ENCODE data around the gene C7. TPM values are rescaled to one million over a fixed set of nuclear protein-coding genes. Genes with fewer than 3 reads are reported as not detected.

The C7 gene
- total RNA-seq, 1 donor from 2014 or later = 0.33 TPM

DNA sequence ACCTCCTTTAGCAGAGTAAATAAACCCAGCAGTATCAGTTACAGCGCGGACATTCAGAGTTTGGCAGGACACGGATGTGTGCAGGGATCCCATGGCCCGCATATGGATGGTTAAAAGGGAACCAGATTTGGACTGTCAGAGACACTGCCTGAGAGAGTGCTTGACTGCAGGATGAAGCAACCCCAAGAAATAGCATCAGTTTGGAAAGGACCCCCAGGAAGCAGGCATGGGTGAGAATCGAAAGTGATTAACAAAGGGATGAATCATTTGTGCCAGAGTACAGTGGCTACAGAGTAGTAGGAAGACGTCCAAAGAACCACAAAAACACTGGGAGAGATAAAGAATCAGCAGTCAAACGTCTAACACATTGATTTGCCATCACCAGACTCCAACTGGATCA, 5.5 kb downstream of the C7 start:
- no peaks in the 10 kb centered on the region for H3K27me3 Mint-ChIP-seq (ENCODE audit: low read depth)
- H3K36me3 Mint-ChIP-seq (ENCODE audit: low read depth) = no peaks in the 10 kb centered on the region
- H3K4me1 Mint-ChIP-seq = no peaks in the 10 kb centered on the region
- H3K4me3 Mint-ChIP-seq = no peak overlapping the region
- no peaks in the 10 kb centered on the region for H3K9me3 Mint-ChIP-seq
- H3K27ac Mint-ChIP-seq (ENCODE audit: unreplicated experiment) = no peak overlapping the region
- DNase-seq (ENCODE audit: low read depth, low spot score) = no peak
- TF ChIP-seq, protein P1, sequence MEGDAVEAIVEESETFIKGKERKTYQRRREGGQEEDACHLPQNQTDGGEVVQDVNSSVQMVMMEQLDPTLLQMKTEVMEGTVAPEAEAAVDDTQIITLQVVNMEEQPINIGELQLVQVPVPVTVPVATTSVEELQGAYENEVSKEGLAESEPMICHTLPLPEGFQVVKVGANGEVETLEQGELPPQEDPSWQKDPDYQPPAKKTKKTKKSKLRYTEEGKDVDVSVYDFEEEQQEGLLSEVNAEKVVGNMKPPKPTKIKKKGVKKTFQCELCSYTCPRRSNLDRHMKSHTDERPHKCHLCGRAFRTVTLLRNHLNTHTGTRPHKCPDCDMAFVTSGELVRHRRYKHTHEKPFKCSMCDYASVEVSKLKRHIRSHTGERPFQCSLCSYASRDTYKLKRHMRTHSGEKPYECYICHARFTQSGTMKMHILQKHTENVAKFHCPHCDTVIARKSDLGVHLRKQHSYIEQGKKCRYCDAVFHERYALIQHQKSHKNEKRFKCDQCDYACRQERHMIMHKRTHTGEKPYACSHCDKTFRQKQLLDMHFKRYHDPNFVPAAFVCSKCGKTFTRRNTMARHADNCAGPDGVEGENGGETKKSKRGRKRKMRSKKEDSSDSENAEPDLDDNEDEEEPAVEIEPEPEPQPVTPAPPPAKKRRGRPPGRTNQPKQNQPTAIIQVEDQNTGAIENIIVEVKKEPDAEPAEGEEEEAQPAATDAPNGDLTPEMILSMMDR (conservative IDR thresholded peaks at IDR 0.05) = no peak

DNA sequence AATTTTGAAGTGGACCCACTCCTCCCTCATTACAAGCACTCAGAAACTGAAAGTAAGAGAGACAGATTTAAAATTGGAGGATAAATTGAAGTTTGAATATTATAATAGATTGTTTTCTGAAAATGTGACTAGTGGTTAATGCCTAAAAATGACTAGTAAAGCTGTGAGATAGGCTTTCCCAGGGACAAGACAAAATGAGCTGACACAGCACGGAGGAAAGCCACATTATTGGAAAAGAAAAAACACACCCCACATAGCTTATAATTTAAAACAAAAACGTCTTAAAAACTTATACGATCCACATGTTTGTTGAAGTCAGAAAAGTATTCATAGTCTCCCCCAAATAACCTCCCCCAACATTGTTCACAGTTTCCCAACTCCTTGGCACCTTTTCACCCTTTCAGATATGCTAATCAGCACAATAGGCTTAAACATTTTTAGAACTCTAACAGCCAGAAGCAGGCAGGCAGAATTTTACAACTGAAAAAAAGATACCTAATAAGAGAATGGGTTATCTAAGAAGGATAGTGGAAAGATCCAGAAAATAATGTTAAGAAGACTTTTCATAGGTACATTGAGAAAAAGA, 6.1 kb downstream of the C7 start:
- Mint-ChIP-seq H3K27ac (ENCODE audit: unreplicated experiment) (no peak overlapping the region), H3K36me3 (ENCODE audit: low read depth) (no peaks in the 10 kb centered on the region), H3K4me3 (no peak overlapping the region), H3K9me3 (no peaks in the 10 kb centered on the region), H3K27me3 (ENCODE audit: low read depth) (no peaks in the 10 kb centered on the region), H3K4me1 (no peaks in the 10 kb centered on the region)
- no peak for DNase-seq (ENCODE audit: low read depth, low spot score)
- TF ChIP-seq, protein P1 (conservative IDR thresholded peaks at IDR 0.05) = no peak

DNA sequence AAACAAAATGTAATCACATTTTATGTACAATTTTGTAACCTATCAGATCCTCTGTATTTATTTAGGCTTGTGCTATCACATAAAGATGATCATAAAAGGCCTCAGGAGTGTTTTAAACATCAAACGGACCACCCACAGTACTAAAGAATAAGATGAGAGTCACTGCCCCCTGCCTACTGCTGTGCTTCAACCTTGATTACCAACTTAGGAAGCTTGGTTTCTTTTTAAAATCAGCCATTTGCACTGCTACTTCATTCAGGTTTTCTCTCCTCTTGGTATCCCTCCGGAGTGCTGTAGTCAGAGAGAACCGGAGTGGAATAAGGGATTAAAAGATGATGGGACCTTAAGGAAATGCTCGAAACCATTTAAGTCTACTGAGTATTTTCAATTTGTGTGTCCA, 6.9 kb downstream of the C7 start:
- TF ChIP-seq, protein P1 (conservative IDR thresholded peaks at IDR 0.05) = no peak
- Mint-ChIP-seq H3K27me3 (ENCODE audit: low read depth) (no peaks in the 10 kb centered on the region), H3K27ac (ENCODE audit: unreplicated experiment) (no peak overlapping the region), H3K9me3 (no peaks in the 10 kb centered on the region), H3K4me1 (no peaks in the 10 kb centered on the region), H3K36me3 (ENCODE audit: low read depth) (no peaks in the 10 kb centered on the region), H3K4me3 (no peak overlapping the region)
- no peak for DNase-seq (ENCODE audit: low read depth, low spot score)

DNA sequence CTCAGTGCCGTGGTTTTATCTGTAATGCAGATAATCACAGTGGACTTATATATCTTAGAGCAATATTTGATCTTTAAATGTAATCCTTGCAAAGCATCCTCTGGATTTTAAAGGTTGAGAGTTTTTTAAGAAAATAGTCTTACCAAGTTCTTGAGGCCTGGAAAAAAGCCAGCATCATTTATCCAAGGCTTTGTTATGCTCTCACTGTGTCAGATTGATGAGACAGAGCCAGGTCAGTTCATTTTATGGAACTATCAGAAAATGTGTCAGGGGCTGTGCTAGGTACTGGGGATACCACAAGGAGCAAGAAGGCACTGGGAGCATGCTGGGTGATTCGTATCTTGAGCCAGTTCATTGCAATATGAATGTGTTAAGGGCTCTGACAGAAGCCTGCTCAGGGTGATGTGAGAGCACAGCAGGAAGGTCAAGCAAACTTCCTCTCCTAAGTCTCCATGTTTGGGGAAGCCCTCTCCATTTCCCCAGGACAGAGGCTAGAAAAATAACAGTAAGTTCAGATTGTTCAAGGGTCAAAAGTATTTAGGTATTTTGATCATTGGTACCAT, 19.7 kb downstream of the C7 start:
- H3K27ac Mint-ChIP-seq (ENCODE audit: unreplicated experiment) = no peak overlapping the region
- peaks cover 7% of the 10 kb centered on the region for H3K36me3 Mint-ChIP-seq (ENCODE audit: low read depth)
- TF ChIP-seq, protein P1 (conservative IDR thresholded peaks at IDR 0.05) = no peak
- no peaks in the 10 kb centered on the region for H3K4me1 Mint-ChIP-seq
- H3K27me3 Mint-ChIP-seq (ENCODE audit: low read depth) = no peaks in the 10 kb centered on the region
- H3K9me3 Mint-ChIP-seq = peaks cover 11% of the 10 kb centered on the region
- H3K4me3 Mint-ChIP-seq = no peak overlapping the region
- no peak for DNase-seq (ENCODE audit: low read depth, low spot score)

DNA sequence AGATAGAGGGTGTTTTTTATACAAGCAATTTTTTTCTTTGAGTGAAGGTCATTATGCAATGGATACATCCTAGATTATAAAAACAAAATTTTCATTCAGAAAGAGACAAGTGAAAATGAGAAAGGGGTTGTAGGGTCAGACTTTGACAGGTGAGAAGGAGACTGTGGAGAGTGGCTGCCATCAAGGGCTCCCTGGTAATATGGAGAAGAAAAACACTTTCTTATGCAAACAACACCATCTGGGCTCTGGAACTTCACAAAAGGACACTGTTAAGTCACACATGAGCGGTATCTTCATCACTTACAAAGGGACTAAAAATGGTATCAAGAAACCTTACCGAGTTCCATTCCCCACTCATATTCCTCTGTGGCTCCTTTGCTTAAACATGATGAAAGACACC, 23.5 kb downstream of the C7 start:
- Mint-ChIP-seq H3K27me3 (ENCODE audit: low read depth) (no peaks in the 10 kb centered on the region), H3K9me3 (no peaks in the 10 kb centered on the region), H3K27ac (ENCODE audit: unreplicated experiment) (no peak overlapping the region), H3K36me3 (ENCODE audit: low read depth) (no peaks in the 10 kb centered on the region), H3K4me1 (no peaks in the 10 kb centered on the region), H3K4me3 (no peak overlapping the region)
- TF ChIP-seq, protein P1 (conservative IDR thresholded peaks at IDR 0.05) = no peak
- DNase-seq (ENCODE audit: low read depth, low spot score) = no peak
